ENCODE measurements around the gene PIGQ.
A peak's percentile ranks its signal among the peaks of the same experiment; 100 is the strongest.

DNA sequence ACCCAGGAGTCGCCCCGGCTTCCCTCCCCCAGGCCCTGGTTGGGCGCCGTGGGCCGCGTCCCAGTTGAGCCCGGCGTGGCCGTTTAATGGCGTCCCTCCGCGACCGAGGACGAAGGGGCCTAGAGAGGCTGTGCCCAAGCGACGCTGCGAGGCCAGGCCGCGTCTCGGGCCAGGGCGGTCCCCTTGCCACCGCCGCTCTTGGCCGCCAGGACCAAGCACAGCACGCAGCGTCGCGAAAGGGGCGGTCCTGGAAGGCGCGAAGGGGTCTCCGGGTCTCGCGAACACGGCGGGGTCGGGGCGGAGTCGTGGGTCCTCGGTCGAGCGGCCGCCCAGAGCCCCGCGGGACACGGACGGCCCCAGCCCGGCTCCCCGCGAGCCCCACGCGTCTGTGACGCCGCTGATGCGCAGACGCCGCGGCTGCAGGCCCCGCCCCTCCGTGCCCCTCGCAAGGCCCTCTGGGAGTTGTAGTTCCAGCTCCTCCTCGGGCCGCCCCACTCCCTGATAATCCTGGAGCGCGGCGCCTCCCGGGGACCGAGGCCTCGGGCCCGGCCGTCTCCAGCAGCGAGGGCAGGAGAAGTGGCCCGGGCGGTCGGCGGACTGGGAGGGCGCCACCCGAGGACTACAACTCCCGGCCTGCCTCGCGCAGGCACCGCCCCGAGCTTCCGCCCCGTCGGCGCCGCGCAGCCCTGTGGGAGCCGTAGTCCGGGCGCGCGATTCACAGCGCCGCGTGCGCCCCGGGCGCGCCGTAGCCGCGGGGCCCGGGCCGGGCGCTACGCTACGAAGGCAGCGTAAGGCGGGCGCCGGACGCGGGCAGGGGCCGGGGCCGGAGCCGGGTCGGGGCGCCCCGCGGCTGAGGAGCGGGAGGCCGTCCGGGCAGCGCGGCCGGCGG is 42.5 kb upstream of the PIGQ start, which contains the start of gene CAPN15:
- peak; percentile 77 to 85 (median 78) for TF ChIP-seq POLR2A (IDR thresholded peaks at IDR 0.05)
- peak in 6 of 7 experiments; percentile 11 to 59 (median 55) for TF ChIP-seq CTCF (IDR thresholded peaks at IDR 0.05)
